ENCODE data around the gene SHROOM3. TPM values are rescaled to one million over a fixed set of nuclear protein-coding genes. Genes with fewer than 3 reads are reported as not detected.
"Not testable (repeated sequence)": the region's sequence is repeated elsewhere in the genome, so short reads cannot be mapped to it uniquely, and the experiment has no call there.

Gene SHROOM3
- total RNA-seq, 2 experiments from 2014 or later: not detected

DNA sequence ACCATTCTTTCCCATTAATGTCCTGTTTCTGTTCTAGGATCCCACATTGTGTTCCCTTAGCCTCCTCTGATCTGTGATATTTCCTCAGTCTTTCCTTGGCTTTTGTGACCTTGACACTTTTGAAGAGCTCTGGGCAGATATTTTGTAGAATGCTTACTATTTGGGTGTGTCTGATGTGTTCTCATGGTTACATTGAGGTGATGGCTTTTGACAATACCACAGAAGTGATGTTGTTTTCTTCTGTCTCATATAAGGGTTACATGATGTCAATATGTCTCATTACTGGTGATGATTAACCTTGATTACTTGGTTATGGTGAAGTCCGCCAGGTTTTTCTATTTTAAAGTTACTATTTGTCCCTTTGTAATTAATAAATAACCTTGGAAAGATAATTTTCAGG lies 279.2 kb downstream of the SHROOM3 start:
- H3K9me3 Mint-ChIP-seq: no peaks in the 10 kb centered on the region
- POLR2A ChIA-PET: no interaction called here
- H3K4me3 Mint-ChIP-seq: no peak overlapping the region
- no peak overlapping the region for H3K27ac Mint-ChIP-seq
- no peak for DNase-seq
- H3K36me3 Mint-ChIP-seq (ENCODE audit: low read depth): no peaks in the 10 kb centered on the region
- peaks cover 5% of the 10 kb centered on the region for H3K4me1 Mint-ChIP-seq
- peaks cover 17% of the 10 kb centered on the region for H3K27me3 Mint-ChIP-seq
- CTCF ChIA-PET: no interaction called here

DNA sequence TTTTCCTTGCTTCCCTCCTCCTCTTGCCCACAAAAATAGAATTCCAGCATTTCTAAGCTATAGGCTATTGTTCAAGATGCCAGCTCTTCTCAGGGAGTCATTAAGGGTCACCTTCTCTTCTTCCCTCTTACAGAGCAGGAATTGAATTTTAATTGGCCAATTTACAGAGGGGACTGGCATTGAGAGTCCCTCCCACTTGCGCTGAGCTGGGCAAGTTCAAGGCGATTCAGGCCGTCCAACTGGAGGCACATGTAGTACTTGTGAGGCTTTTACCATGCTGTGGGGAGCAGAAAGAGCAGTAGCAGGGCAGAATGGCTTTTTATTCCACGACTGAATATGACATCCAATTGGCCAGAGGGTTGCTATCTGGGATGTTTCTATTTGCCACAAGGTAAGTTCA lies 281.0 kb downstream of the SHROOM3 start:
- Mint-ChIP-seq H3K4me3 (no peak overlapping the region), H3K9me3 (no peaks in the 10 kb centered on the region), H3K27ac (no peak overlapping the region), H3K27me3 (peaks cover 22% of the 10 kb centered on the region), H3K36me3 (ENCODE audit: low read depth) (no peaks in the 10 kb centered on the region), H3K4me1 (peaks cover 5% of the 10 kb centered on the region)
- no peak for DNase-seq
- CTCF ChIA-PET: no interaction called here
- POLR2A ChIA-PET: no interaction called here

DNA sequence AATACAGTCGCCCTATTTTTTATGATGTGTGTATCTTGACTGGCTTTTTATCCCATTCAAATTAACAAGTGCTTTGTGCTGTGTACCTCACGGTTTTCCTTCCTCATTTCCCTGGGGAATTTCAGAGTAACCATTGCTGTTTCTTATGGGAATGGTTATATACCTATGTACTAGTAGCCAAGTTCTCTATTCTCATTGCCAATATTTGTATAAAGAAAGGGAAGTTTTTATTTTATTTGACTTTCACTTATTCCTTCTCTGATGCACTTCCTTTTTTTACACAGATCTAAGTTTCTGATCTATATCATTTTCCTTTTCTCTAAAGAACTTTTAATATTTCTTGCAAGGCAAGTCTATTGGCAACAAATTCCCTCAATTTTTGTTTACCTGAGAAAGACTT lies 281.6 kb downstream of the SHROOM3 start:
- peaks cover 22% of the 10 kb centered on the region for H3K27me3 Mint-ChIP-seq
- POLR2A ChIA-PET: no interaction called here

GRCh38 chr4:76717431-76717830 lies 282.4 kb downstream of the SHROOM3 start:
- no peaks in the 10 kb centered on the region for H3K36me3 Mint-ChIP-seq (ENCODE audit: low read depth)
- DNase-seq: no peak
- CTCF ChIA-PET: no interaction called here
- peaks cover 5% of the 10 kb centered on the region for H3K4me1 Mint-ChIP-seq
- H3K9me3 Mint-ChIP-seq: no peaks in the 10 kb centered on the region
- peaks cover 19% of the 10 kb centered on the region for H3K27me3 Mint-ChIP-seq
- H3K27ac Mint-ChIP-seq: no peak overlapping the region
- POLR2A ChIA-PET: no interaction called here
- H3K4me3 Mint-ChIP-seq: no peak overlapping the region

More for the DNA sequence above, 281.6 kb downstream of the SHROOM3 start:
- Mint-ChIP-seq H3K9me3 (no peaks in the 10 kb centered on the region), H3K4me1 (peaks cover 5% of the 10 kb centered on the region), H3K4me3 (no peak overlapping the region), H3K36me3 (ENCODE audit: low read depth) (no peaks in the 10 kb centered on the region), H3K27ac (no peak overlapping the region)
- no peak for DNase-seq
- CTCF ChIA-PET: no interaction called here

DNA sequence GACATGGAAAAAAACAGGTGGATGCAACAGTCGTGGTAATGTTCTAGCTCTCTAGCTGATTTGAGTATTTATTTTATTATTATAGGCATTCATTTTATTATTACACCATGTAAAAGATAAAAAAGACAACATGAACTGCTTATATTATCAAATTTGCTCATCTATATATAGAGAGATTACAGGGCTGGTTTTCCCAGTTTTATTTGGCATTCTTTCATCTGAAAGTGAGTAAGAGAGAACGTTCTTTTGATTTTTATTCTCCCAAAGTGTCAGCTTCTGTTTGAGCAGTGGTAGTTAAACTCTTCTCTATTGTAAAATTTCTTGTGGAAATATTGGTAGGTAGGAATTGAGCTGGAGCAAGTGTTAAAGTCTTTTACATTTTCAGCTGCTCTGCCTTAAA lies 283.0 kb downstream of the SHROOM3 start:
- no peak overlapping the region for H3K27ac Mint-ChIP-seq
- H3K9me3 Mint-ChIP-seq: no peaks in the 10 kb centered on the region
- ChIA-PET POLR2A (no interaction called here), CTCF (no interaction called here)
- H3K27me3 Mint-ChIP-seq: peaks cover 19% of the 10 kb centered on the region
- DNase-seq: no peak
- peaks cover 5% of the 10 kb centered on the region for H3K4me1 Mint-ChIP-seq
- no peaks in the 10 kb centered on the region for H3K36me3 Mint-ChIP-seq (ENCODE audit: low read depth)
- no peak overlapping the region for H3K4me3 Mint-ChIP-seq

GRCh38 chr4:76718831-76719230 lies 283.8 kb downstream of the SHROOM3 start:
- CTCF ChIA-PET: no interaction called here

GRCh38 chr4:76720121-76720520 lies 285.1 kb downstream of the SHROOM3 start:
- Mint-ChIP-seq H3K27me3 (peaks cover 23% of the 10 kb centered on the region), H3K4me1 (no peaks in the 10 kb centered on the region), H3K4me3 (no peak overlapping the region), H3K36me3 (ENCODE audit: low read depth) (no peaks in the 10 kb centered on the region), H3K27ac (no peak overlapping the region), H3K9me3 (no peaks in the 10 kb centered on the region)
- ChIA-PET CTCF (interaction anchor here (0.7 kb wide), 1 partner anchor 58 kb away, joined by 4 read pairs; no protein-coding TSS in a partner anchor), POLR2A (no interaction called here)
- DNase-seq: no peak

More at GRCh38 chr4:76718831-76719230, 283.8 kb downstream of the SHROOM3 start:
- no peak for DNase-seq
- POLR2A ChIA-PET: no interaction called here
- Mint-ChIP-seq H3K4me1 (peaks cover 3% of the 10 kb centered on the region), H3K27ac (no peak overlapping the region), H3K4me3 (no peak overlapping the region), H3K36me3 (ENCODE audit: low read depth) (no peaks in the 10 kb centered on the region), H3K9me3 (no peaks in the 10 kb centered on the region), H3K27me3 (peaks cover 24% of the 10 kb centered on the region)

GRCh38 chr4:76722146-76722545 lies 287.1 kb downstream of the SHROOM3 start:
- H3K4me3 Mint-ChIP-seq; DNase-seq; H3K9me3 Mint-ChIP-seq; POLR2A ChIA-PET; CTCF ChIA-PET; H3K36me3 Mint-ChIP-seq (ENCODE audit: low read depth); H3K4me1 Mint-ChIP-seq; H3K27ac Mint-ChIP-seq: not testable (repeated sequence)
- H3K27me3 Mint-ChIP-seq: peaks cover 27% of the 10 kb centered on the region

- CTCF ChIA-PET: no interaction called here
These were observed 287.8 kb downstream of the SHROOM3 start for GRCh38 chr4:76722838-76723237.

GRCh38 chr4:76723373-76723772 lies 288.3 kb downstream of the SHROOM3 start:
- H3K4me1 Mint-ChIP-seq: no peaks in the 10 kb centered on the region

More at GRCh38 chr4:76722838-76723237, 287.8 kb downstream of the SHROOM3 start:
- Mint-ChIP-seq H3K4me1 (no peaks in the 10 kb centered on the region), H3K9me3 (no peaks in the 10 kb centered on the region), H3K27me3 (peaks cover 24% of the 10 kb centered on the region), H3K27ac (no peak overlapping the region), H3K36me3 (ENCODE audit: low read depth) (no peaks in the 10 kb centered on the region), H3K4me3 (no peak overlapping the region)
- POLR2A ChIA-PET: no interaction called here
- DNase-seq: no peak

DNA sequence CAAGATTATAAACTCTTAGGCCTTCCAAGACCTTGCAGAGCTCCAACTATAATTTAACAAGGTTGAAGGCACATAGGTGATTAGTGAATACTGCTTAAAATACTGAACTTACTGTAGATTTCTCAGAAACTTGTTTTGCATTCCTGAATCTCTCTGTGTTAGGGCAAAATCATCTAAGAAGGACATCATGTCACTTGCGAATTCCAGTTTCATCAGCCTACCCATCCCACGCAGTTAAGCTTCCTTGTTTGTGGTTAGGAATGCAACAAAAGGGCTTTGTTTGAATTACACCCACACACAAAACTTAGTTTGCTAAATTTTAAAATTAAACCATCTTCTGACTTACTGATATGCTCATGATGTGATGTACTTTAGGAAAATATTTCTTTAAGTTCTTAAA lies 288.9 kb downstream of the SHROOM3 start:
- H3K4me3 Mint-ChIP-seq: no peak overlapping the region
- POLR2A ChIA-PET: no interaction called here
- no peak overlapping the region for H3K27ac Mint-ChIP-seq
- DNase-seq: no peak
- H3K4me1 Mint-ChIP-seq: no peaks in the 10 kb centered on the region
- peaks cover 25% of the 10 kb centered on the region for H3K27me3 Mint-ChIP-seq
- no peaks in the 10 kb centered on the region for H3K36me3 Mint-ChIP-seq (ENCODE audit: low read depth)
- CTCF ChIA-PET: no interaction called here
- no peaks in the 10 kb centered on the region for H3K9me3 Mint-ChIP-seq

More at GRCh38 chr4:76723373-76723772, 288.3 kb downstream of the SHROOM3 start:
- ChIA-PET CTCF (no interaction called here), POLR2A (no interaction called here)
- Mint-ChIP-seq H3K4me3 (no peak overlapping the region), H3K27ac (no peak overlapping the region), H3K36me3 (ENCODE audit: low read depth) (no peaks in the 10 kb centered on the region), H3K9me3 (no peaks in the 10 kb centered on the region), H3K27me3 (peaks cover 26% of the 10 kb centered on the region)
- no peak for DNase-seq

DNA sequence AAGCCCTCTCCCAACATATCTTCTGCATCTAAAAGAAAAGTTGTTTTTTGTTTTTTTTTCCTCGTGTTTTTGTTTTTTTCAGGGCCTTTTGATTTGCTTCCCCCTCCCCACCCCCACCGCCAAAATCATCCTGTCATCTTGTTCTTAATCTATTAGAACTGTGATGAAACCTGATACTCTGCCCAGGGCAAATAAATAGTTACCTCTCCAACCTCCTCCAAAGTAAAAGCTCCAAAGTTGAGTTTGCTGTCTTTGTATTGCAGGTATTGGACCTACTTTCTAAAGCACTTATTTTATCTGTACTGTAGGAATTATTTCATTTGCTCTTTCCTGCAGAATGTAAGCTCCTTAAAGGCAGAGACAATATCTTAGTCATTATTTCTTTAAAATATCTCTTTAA lies 290.0 kb downstream of the SHROOM3 start:
- H3K9me3 Mint-ChIP-seq: no peaks in the 10 kb centered on the region
- H3K27me3 Mint-ChIP-seq: peaks cover 18% of the 10 kb centered on the region
- no peaks in the 10 kb centered on the region for H3K36me3 Mint-ChIP-seq (ENCODE audit: low read depth)
- CTCF ChIA-PET: no interaction called here
- no peak overlapping the region for H3K27ac Mint-ChIP-seq
- POLR2A ChIA-PET: no interaction called here
- no peaks in the 10 kb centered on the region for H3K4me1 Mint-ChIP-seq
- DNase-seq: no peak
- H3K4me3 Mint-ChIP-seq: no peak overlapping the region

- Mint-ChIP-seq H3K27ac (no peak overlapping the region), H3K4me3 (no peak overlapping the region), H3K27me3 (peaks cover 18% of the 10 kb centered on the region), H3K4me1 (no peaks in the 10 kb centered on the region), H3K36me3 (ENCODE audit: low read depth) (no peaks in the 10 kb centered on the region), H3K9me3 (no peaks in the 10 kb centered on the region)
- ChIA-PET POLR2A (no interaction called here), CTCF (no interaction called here)
- DNase-seq: no peak
These were observed 291.1 kb downstream of the SHROOM3 start for GRCh38 chr4:76726176-76726575.

- Mint-ChIP-seq H3K4me1 (no peaks in the 10 kb centered on the region), H3K27ac (no peak overlapping the region), H3K36me3 (ENCODE audit: low read depth) (no peaks in the 10 kb centered on the region), H3K27me3 (peaks cover 18% of the 10 kb centered on the region), H3K9me3 (no peaks in the 10 kb centered on the region), H3K4me3 (no peak overlapping the region)
- ChIA-PET CTCF (no interaction called here), POLR2A (no interaction called here)
- no peak for DNase-seq
These were observed 291.6 kb downstream of the SHROOM3 start for GRCh38 chr4:76726631-76727030.

DNA sequence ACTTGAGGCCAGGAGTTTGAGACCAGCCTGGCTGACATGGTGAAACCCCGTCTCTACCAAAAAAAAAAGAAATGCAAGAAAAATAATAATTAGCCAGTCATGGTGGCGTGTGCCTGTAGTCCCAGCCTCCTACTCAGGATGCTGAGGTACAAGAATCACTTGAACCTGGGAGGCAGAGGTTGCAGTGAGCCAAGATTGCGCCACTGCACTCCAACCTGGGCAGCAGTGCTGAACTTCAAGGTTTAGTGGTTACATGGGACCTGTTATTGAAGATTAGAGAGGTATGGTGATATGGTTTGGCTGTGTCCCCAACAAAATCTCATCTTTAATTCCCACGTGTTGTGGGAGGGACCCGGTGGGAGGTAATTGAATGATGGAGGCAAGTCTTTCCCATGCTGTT lies 292.9 kb downstream of the SHROOM3 start:
- H3K9me3 Mint-ChIP-seq; H3K4me1 Mint-ChIP-seq; H3K36me3 Mint-ChIP-seq (ENCODE audit: low read depth); CTCF ChIA-PET; DNase-seq; H3K27ac Mint-ChIP-seq; H3K4me3 Mint-ChIP-seq; POLR2A ChIA-PET: not testable (repeated sequence)
- peaks cover 18% of the 10 kb centered on the region for H3K27me3 Mint-ChIP-seq
